ENCODE results near the gene CUL9.

DNA sequence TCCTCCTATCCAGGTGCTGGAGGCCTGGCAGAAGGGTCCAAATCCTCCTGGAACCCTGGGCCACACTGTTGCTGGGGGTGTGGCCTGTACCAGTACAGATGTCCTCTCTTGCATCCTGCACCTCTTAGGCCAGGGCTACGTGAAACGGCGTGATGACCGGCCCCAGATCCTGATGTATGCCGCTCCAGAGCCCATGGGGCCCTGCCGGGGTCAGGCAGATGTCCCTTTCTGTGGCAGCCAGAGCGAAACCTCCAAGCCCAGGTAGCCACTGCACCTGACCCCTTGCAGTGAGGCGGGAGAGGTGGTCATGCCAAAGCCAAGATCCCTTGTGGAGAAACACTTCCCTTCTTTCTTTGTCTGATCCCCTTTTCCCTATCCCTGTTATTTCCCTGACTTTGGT, 33.1 kb downstream of the CUL9 start:
- TF ChIP-seq POLR2A (IDR thresholded peaks at IDR 0.05; ENCODE audit: low read length): no peak
- TF ChIP-seq GATA1 (IDR thresholded peaks at IDR 0.05; ENCODE audit: low read depth, low read length): no peak

Data from erythroblast (primary cell).